Measurements from ENCODE around the gene ATP5MC3. TPM values are rescaled to one million over a fixed set of nuclear protein-coding genes. Genes with fewer than 3 reads are reported as not detected.
"Not testable (repeated sequence)": the region's sequence is repeated elsewhere in the genome, so short reads cannot be mapped to it uniquely, and the experiment has no call there.

ATP5MC3 gene
- polyA plus RNA-seq (ENCODE audit: insufficient read length in 3 of 3), result 100 to 1,000 TPM; 367 to 387 (median 387) TPM

- peak; percentile 81 to 90 (median 84) for DNase-seq (ENCODE audit: low read depth in 3 of 3, low spot score in 2 of 3)
Observed at GRCh38 chr2:175181104-175181876, at the start of gene ATP5MC3. Gene ATP5MC3, minus strand, starts transcription at chr2:175181710. Its CDS starts 317 bp downstream, at chr2:175181393.

- DNase-seq (ENCODE audit: low read depth in 3 of 3, low spot score in 2 of 3), result not testable (repeated sequence)
Observed at GRCh38 chr2:175228601-175229000, 47.1 kb upstream of the ATP5MC3 start.

GRCh38 chr2:175228179-175228578 lies 46.7 kb upstream of the ATP5MC3 start:
- DNase-seq (ENCODE audit: low read depth in 3 of 3, low spot score in 2 of 3), result no peak

GRCh38 chr2:175227393-175227792 lies 45.9 kb upstream of the ATP5MC3 start:
- DNase-seq (ENCODE audit: low read depth in 3 of 3, low spot score in 2 of 3), result no peak

- no peak for DNase-seq (ENCODE audit: low read depth in 3 of 3, low spot score in 2 of 3)
Observed at GRCh38 chr2:175220075-175220474, 38.6 kb upstream of the ATP5MC3 start.

GRCh38 chr2:175218551-175218950 lies 37.0 kb upstream of the ATP5MC3 start:
- no peak for DNase-seq (ENCODE audit: low read depth in 3 of 3, low spot score in 2 of 3)

GRCh38 chr2:175207741-175208438 lies 26.4 kb upstream of the ATP5MC3 start:
- no peak for DNase-seq (ENCODE audit: low read depth in 3 of 3, low spot score in 2 of 3)

GRCh38 chr2:175206866-175207265 lies 25.4 kb upstream of the ATP5MC3 start:
- DNase-seq (ENCODE audit: low read depth in 3 of 3, low spot score in 2 of 3), result no peak

GRCh38 chr2:175205523-175205922 lies 24.0 kb upstream of the ATP5MC3 start:
- DNase-seq (ENCODE audit: low read depth in 3 of 3, low spot score in 2 of 3), result no peak

- peak; percentile 31 to 32 (median 32) for DNase-seq (ENCODE audit: low read depth in 3 of 3, low spot score in 2 of 3)
Observed at GRCh38 chr2:175203621-175204496, 22.3 kb upstream of the ATP5MC3 start.

GRCh38 chr2:175195012-175195411 lies 13.5 kb upstream of the ATP5MC3 start:
- DNase-seq (ENCODE audit: low read depth in 3 of 3, low spot score in 2 of 3), result no peak

GRCh38 chr2:175188761-175189160 lies 7.3 kb upstream of the ATP5MC3 start:
- no peak for DNase-seq (ENCODE audit: low read depth in 3 of 3, low spot score in 2 of 3)

GRCh38 chr2:175187378-175187777 lies 5.9 kb upstream of the ATP5MC3 start:
- no peak for DNase-seq (ENCODE audit: low read depth in 3 of 3, low spot score in 2 of 3)

- no peak for DNase-seq (ENCODE audit: low read depth in 3 of 3, low spot score in 2 of 3)
Observed at GRCh38 chr2:175183674-175184073, 2.2 kb upstream of the ATP5MC3 start.

GRCh38 chr2:175181877-175182308 lies 383 bp upstream of the ATP5MC3 start:
- peak in 1 of 3 donors; percentile 18 for DNase-seq (ENCODE audit: low read depth in 3 of 3, low spot score in 2 of 3)

- DNase-seq (ENCODE audit: low read depth in 3 of 3, low spot score in 2 of 3), result peak in 2 of 3 donors; percentile 29 to 32
Observed at GRCh38 chr2:175180701-175181103, 808 bp downstream of the ATP5MC3 start.

GRCh38 chr2:175176624-175177023 lies 4.9 kb downstream of the ATP5MC3 start:
- DNase-seq (ENCODE audit: low read depth in 3 of 3, low spot score in 2 of 3), result no peak

- DNase-seq (ENCODE audit: low read depth in 3 of 3, low spot score in 2 of 3), result no peak
Observed at GRCh38 chr2:175175896-175176295, 5.6 kb downstream of the ATP5MC3 start.

- no peak for DNase-seq (ENCODE audit: low read depth in 3 of 3, low spot score in 2 of 3)
Observed at GRCh38 chr2:175175320-175175719, 6.2 kb downstream of the ATP5MC3 start.

GRCh38 chr2:175170659-175171304 lies 10.7 kb downstream of the ATP5MC3 start:
- no peak for DNase-seq (ENCODE audit: low read depth in 3 of 3, low spot score in 2 of 3)

Measured in right renal cortex interstitium (tissue), 3 donors.